OCI-LY3 (cell line): Measurements from ENCODE around the gene TDP1.

Experiments used
- H2AFZ ChIP-seq: fragments of 200-600, 300-600 bp; shearing (Covaris generic); 2 replicates; pipeline ENCODE4 v1.6.0; 2014; ENCODE audit warnings: antibody characterized with exemption, low read depth, low read length
- H3K27ac ChIP-seq: fragments of 200-600, 300-600 bp; sonication (generic); 2 replicates; pipeline ENCODE4 v1.5.1; 2014; ENCODE audit warnings: mild to moderate bottlenecking, low read length, moderate library complexity, mixed read lengths
- H3K27me3 ChIP-seq: fragments of 200-600, 300-600 bp; sonication (generic); 2 replicates; pipeline ENCODE4 v1.6.1; 2014; ENCODE audit warnings: low read depth, low read length, mixed read lengths
- H3K36me3 ChIP-seq: fragments of 200-600, 300-600 bp; sonication (generic); replicated peaks from 2 replicates; pipeline ENCODE3; 2014; ENCODE audit warnings: low read depth, low read length, mixed read lengths
- H3K4me1 ChIP-seq: fragments of 300-600, 200-600 bp; sonication (generic); 2 replicates; pipeline ENCODE4 v1.6.1; 2014; ENCODE audit warnings: low read length, mixed read lengths
- H3K4me2 ChIP-seq: fragments of 200-600, 300-600 bp; sonication (generic); 2 replicates; pipeline ENCODE4 v1.6.1; 2014; ENCODE audit warnings: low read length, mixed read lengths
- H3K4me3 ChIP-seq: fragments of 300-600, 200-600 bp; sonication (generic); 2 replicates; pipeline ENCODE4 v1.5.1; 2014; ENCODE audit warnings: antibody characterized with exemption, mild to moderate bottlenecking, low read length, moderate library complexity
- H3K79me2 ChIP-seq: fragments of 300-600, 200-600 bp; shearing (Covaris generic); 2 replicates; pipeline ENCODE4 v1.6.1; 2014; ENCODE audit warnings: mild to moderate bottlenecking, low read length, mixed read lengths
- H3K9ac ChIP-seq: fragments of 300-600, 200-600 bp; shearing (Covaris generic); 2 replicates; pipeline ENCODE4 v1.6.0; 2014; ENCODE audit warnings: mild to moderate bottlenecking, low read length, moderate library complexity
- H3K9me3 ChIP-seq: fragments of 200-600, 300-600 bp; shearing (Covaris generic); 2 replicates; pipeline ENCODE4 v1.6.1; 2014; ENCODE audit warnings: low read length, mixed read lengths; ENCODE audit not compliant: insufficient read depth
- H4K20me1 ChIP-seq: fragments of 200-600, 300-600 bp; sonication (generic); 2 replicates; pipeline ENCODE4 v1.6.1; 2016; ENCODE audit warnings: low read length, mixed read lengths; ENCODE audit not compliant: insufficient read depth
- CTCF ChIP-seq: fragments of 200-600, 300-600 bp; sonication (generic); IDR thresholded peaks from 2 replicates; pipeline ENCODE4 v1.5.1; 2014; ENCODE audit warnings: antibody characterized with exemption, low read length, low read depth
- EZH2phosphoT487 ChIP-seq: fragments of 200-600 bp; shearing (Covaris generic); IDR thresholded peaks from 2 replicates; pipeline ENCODE4 v1.6.1; 2018; ENCODE audit warnings: antibody characterized with exemption, mixed run types, low read depth

TDP1 gene

GRCh38 chr14:89912667-89913211, 43.0 kb upstream of the TDP1 start:
- no peak overlapping the region for H3K4me2 ChIP-seq
- H3K4me3 ChIP-seq, result no peak overlapping the region
- H3K4me1 ChIP-seq, result peaks cover 3% of the 10 kb centered on the region; the same call in 1 of the 2 replicates
- no peaks in the 10 kb centered on the region for H3K27me3 ChIP-seq
- TF ChIP-seq EZH2phosphoT487, result no peak
- TF ChIP-seq CTCF, result no peak
- H3K9me3 ChIP-seq, result no peaks in the 10 kb centered on the region
- H4K20me1 ChIP-seq, result no peaks in the 10 kb centered on the region
- H2AFZ ChIP-seq, result no peak overlapping the region
- H3K9ac ChIP-seq, result no peak overlapping the region
- H3K27ac ChIP-seq, result no peak overlapping the region
- no peaks in the 10 kb centered on the region for H3K36me3 ChIP-seq
- H3K79me2 ChIP-seq, result no peaks in the 10 kb centered on the region

- H3K4me1 ChIP-seq, result peaks cover 3% of the 10 kb centered on the region; the same call in 1 of the 2 replicates
- H3K4me2 ChIP-seq, result peak overlapping the region; percentile 44
- no peak overlapping the region for H3K9ac ChIP-seq
- H3K79me2 ChIP-seq, result no peaks in the 10 kb centered on the region
- H3K27me3 ChIP-seq, result no peaks in the 10 kb centered on the region
- no peaks in the 10 kb centered on the region for H3K9me3 ChIP-seq
- H3K27ac ChIP-seq, result no peak overlapping the region
- H2AFZ ChIP-seq, result no peak overlapping the region
- no peak overlapping the region for H3K4me3 ChIP-seq
- TF ChIP-seq EZH2phosphoT487 (no peak), CTCF (peak; percentile 94)
- no peaks in the 10 kb centered on the region for H4K20me1 ChIP-seq
- no peaks in the 10 kb centered on the region for H3K36me3 ChIP-seq
These were observed 40.4 kb upstream of the TDP1 start for GRCh38 chr14:89915114-89915878.

GRCh38 chr14:89918721-89919120, 37.0 kb upstream of the TDP1 start:
- no peaks in the 10 kb centered on the region for H3K27me3 ChIP-seq

More at GRCh38 chr14:89918721-89919120, 37.0 kb upstream of the TDP1 start:
- Histone ChIP-seq H3K4me3 (no peak overlapping the region), H3K9me3 (no peaks in the 10 kb centered on the region), H4K20me1 (no peaks in the 10 kb centered on the region), H3K79me2 (no peaks in the 10 kb centered on the region), H3K9ac (no peak overlapping the region), H2AFZ (no peak overlapping the region), H3K27ac (no peak overlapping the region), H3K4me1 (peaks cover 3% of the 10 kb centered on the region; the same call in 1 of the 2 replicates), H3K4me2 (no peak overlapping the region), H3K36me3 (no peaks in the 10 kb centered on the region)
- TF ChIP-seq EZH2phosphoT487 (no peak), CTCF (no peak)
